Stomach smooth muscle (tissue), 2 donors: Measurements from ENCODE around the gene APOB.
A peak's percentile ranks its signal among the peaks of the same experiment; 100 is the strongest.

ENCODE experiments used
- H3K27ac ChIP-seq: one replicate; pipeline ENCODE4 v1.7.0; 2013; ENCODE audit warnings: mild to moderate bottlenecking, low read length, inconsistent platforms
- H3K27me3 ChIP-seq, 2 donors: one replicate each; pipeline ENCODE4 v1.7.0; 2013; ENCODE audit warnings: low read length in 2 of 2; ENCODE audit not compliant: insufficient read depth in 2 of 2, control insufficient read depth in 1 of 2
- H3K36me3 ChIP-seq, 2 donors: one replicate each; pipeline ENCODE4 v1.7.0; 2013; ENCODE audit warnings: low read length in 2 of 2; ENCODE audit not compliant: control insufficient read depth in 2 of 2, insufficient read depth in 2 of 2
- H3K4me1 ChIP-seq: one replicate; pipeline ENCODE4 v1.7.0; 2013; ENCODE audit warnings: low read length; ENCODE audit not compliant: control insufficient read depth, insufficient read depth
- H3K4me3 ChIP-seq, 2 donors: one replicate each; pipeline ENCODE4 v1.7.0; 2013; ENCODE audit warnings: low read length in 2 of 2
- H3K9ac ChIP-seq, 2 donors: one replicate each; pipeline ENCODE4 v1.7.0; 2013; ENCODE audit warnings: low read length in 2 of 2, mild to moderate bottlenecking in 1 of 2
- H3K9me3 ChIP-seq, 2 donors: one replicate each; pipeline ENCODE4 v1.7.0; 2013; ENCODE audit warnings: low read length in 2 of 2; ENCODE audit not compliant: control insufficient read depth in 2 of 2
- donor health status: healthy.
- donor health status: Pancreatic carcinoma.

The APOB gene

GRCh38 chr2:21043744-21044532 lies at the start of gene APOB:
Gene APOB, minus strand, starts transcription at chr2:21044073. Its CDS starts 128 bp downstream, at chr2:21043945.
- peak within 1 kb of the TSS; percentile 51 to 55 for H3K4me3 ChIP-seq
- H3K27ac ChIP-seq, result no peak within 1 kb of the TSS

GRCh38 chr2:21092308-21092869 lies 48.5 kb upstream of the APOB start:
- Histone ChIP-seq H3K4me1 (no peaks in the 10 kb centered on the region), H3K36me3 (no peaks in the 10 kb centered on the region), H3K4me3 (no peak overlapping the region), H3K9me3 (no peaks in the 10 kb centered on the region), H3K27ac (no peak overlapping the region), H3K9ac (no peak overlapping the region), H3K27me3 (no peaks in the 10 kb centered on the region)

More at GRCh38 chr2:21043744-21044532, at the start of gene APOB:
- H3K9me3 ChIP-seq, result no peaks in the 10 kb centered on the region
- H3K4me1 ChIP-seq, result peaks cover 16% of the 10 kb centered on the region
- no peaks in the 10 kb centered on the region for H3K36me3 ChIP-seq
- H3K9ac ChIP-seq, result peak within 1 kb of the TSS in 1 of 2 donors; percentile 29
- H3K27me3 ChIP-seq, result no peaks in the 10 kb centered on the region

- no peaks in the 10 kb centered on the region for H3K27me3 ChIP-seq
Observed at GRCh38 chr2:21084401-21084800, 40.5 kb upstream of the APOB start.

GRCh38 chr2:21083482-21083881 lies 39.6 kb upstream of the APOB start:
- Histone ChIP-seq H3K27ac (no peak overlapping the region), H3K4me1 (no peaks in the 10 kb centered on the region), H3K4me3 (no peak overlapping the region), H3K9me3 (peaks cover 0 to 2% of the 10 kb centered on the region in 2 donors), H3K36me3 (no peaks in the 10 kb centered on the region), H3K9ac (no peak overlapping the region), H3K27me3 (no peaks in the 10 kb centered on the region)

More at GRCh38 chr2:21084401-21084800, 40.5 kb upstream of the APOB start:
- no peaks in the 10 kb centered on the region for H3K4me1 ChIP-seq
- H3K9me3 ChIP-seq, result no peaks in the 10 kb centered on the region
- H3K36me3 ChIP-seq, result no peaks in the 10 kb centered on the region
- no peak overlapping the region for H3K4me3 ChIP-seq
- H3K9ac ChIP-seq, result no peak overlapping the region
- H3K27ac ChIP-seq, result no peak overlapping the region

- Histone ChIP-seq H3K27me3 (no peaks in the 10 kb centered on the region), H3K4me1 (no peaks in the 10 kb centered on the region), H3K9ac (no peak overlapping the region), H3K36me3 (no peaks in the 10 kb centered on the region), H3K27ac (no peak overlapping the region), H3K4me3 (no peak overlapping the region), H3K9me3 (peaks cover 0 to 7% of the 10 kb centered on the region in 2 donors)
Observed at GRCh38 chr2:21078296-21078695, 34.4 kb upstream of the APOB start.

GRCh38 chr2:21072477-21073242 lies 28.8 kb upstream of the APOB start:
- Histone ChIP-seq H3K4me1 (no peaks in the 10 kb centered on the region), H3K9me3 (peaks cover 0 to 3% of the 10 kb centered on the region in 2 donors), H3K27ac (no peak overlapping the region), H3K9ac (no peak overlapping the region), H3K36me3 (no peaks in the 10 kb centered on the region), H3K27me3 (no peaks in the 10 kb centered on the region), H3K4me3 (no peak overlapping the region)

GRCh38 chr2:21070341-21071257 lies 26.7 kb upstream of the APOB start:
- H3K27ac ChIP-seq, result no peak overlapping the region
- no peaks in the 10 kb centered on the region for H3K36me3 ChIP-seq
- no peak overlapping the region for H3K9ac ChIP-seq
- no peaks in the 10 kb centered on the region for H3K9me3 ChIP-seq
- H3K4me3 ChIP-seq, result no peak overlapping the region
- no peaks in the 10 kb centered on the region for H3K4me1 ChIP-seq
- no peaks in the 10 kb centered on the region for H3K27me3 ChIP-seq

- Histone ChIP-seq H3K9me3 (no peaks in the 10 kb centered on the region), H3K4me3 (no peak overlapping the region), H3K4me1 (no peaks in the 10 kb centered on the region), H3K27me3 (no peaks in the 10 kb centered on the region), H3K36me3 (no peaks in the 10 kb centered on the region), H3K27ac (no peak overlapping the region), H3K9ac (no peak overlapping the region)
Observed at GRCh38 chr2:21069746-21070340, 26.0 kb upstream of the APOB start.

GRCh38 chr2:21067859-21068537 lies 24.1 kb upstream of the APOB start:
- no peak overlapping the region for H3K4me3 ChIP-seq
- H3K27ac ChIP-seq, result no peak overlapping the region
- no peaks in the 10 kb centered on the region for H3K4me1 ChIP-seq
- H3K9me3 ChIP-seq, result no peaks in the 10 kb centered on the region
- H3K27me3 ChIP-seq, result no peaks in the 10 kb centered on the region
- H3K9ac ChIP-seq, result no peak overlapping the region
- no peaks in the 10 kb centered on the region for H3K36me3 ChIP-seq
